HK-2 (cell line): ENCODE data around the gene AGFG2.
A peak's percentile ranks its signal among the peaks of the same experiment; 100 is the strongest.
"Not testable (repeated sequence)": the region's sequence is repeated elsewhere in the genome, so short reads cannot be mapped to it uniquely, and the experiment has no call there.

Source experiments
- DNase-seq: peaks from one replicate; pipeline ENCODE4 v3.0.0-alpha.2; 2018; ENCODE audit not compliant: unreplicated experiment

Gene AGFG2

GRCh38 chr7:100552532-100552931 is 13.5 kb downstream of the AGFG2 start:
- no peak for DNase-seq

- DNase-seq: no peak
Measured at GRCh38 chr7:100553032-100553431, 14.0 kb downstream of the AGFG2 start.

GRCh38 chr7:100555701-100556100 is 16.7 kb downstream of the AGFG2 start:
- DNase-seq: no peak

- DNase-seq: no peak
Measured at GRCh38 chr7:100556541-100556940, 17.5 kb downstream of the AGFG2 start.

- no peak for DNase-seq
Measured at GRCh38 chr7:100559127-100559526, 20.1 kb downstream of the AGFG2 start.

- no peak for DNase-seq
Measured at GRCh38 chr7:100561491-100562194, 22.6 kb downstream of the AGFG2 start.

- no peak for DNase-seq
Measured at GRCh38 chr7:100562195-100563099, 23.4 kb downstream of the AGFG2 start.

GRCh38 chr7:100563100-100563564 is 24.1 kb downstream of the AGFG2 start:
- no peak for DNase-seq

GRCh38 chr7:100563809-100564400 is 24.9 kb downstream of the AGFG2 start:
- peak; percentile 79 for DNase-seq

GRCh38 chr7:100564405-100564804 is 25.4 kb downstream of the AGFG2 start:
- not testable (repeated sequence) for DNase-seq

GRCh38 chr7:100565133-100565571 is 26.1 kb downstream of the AGFG2 start:
- DNase-seq: no peak

- DNase-seq: no peak
Measured at GRCh38 chr7:100566018-100566531, 27.1 kb downstream of the AGFG2 start.

- DNase-seq: no peak
Measured at GRCh38 chr7:100567031-100567730, 28.2 kb downstream of the AGFG2 start.

- no peak for DNase-seq
Measured at GRCh38 chr7:100567751-100568175, 28.8 kb downstream of the AGFG2 start.

- DNase-seq: no peak
Measured at GRCh38 chr7:100568176-100568895, 29.3 kb downstream of the AGFG2 start.

- no peak for DNase-seq
Measured at GRCh38 chr7:100568896-100569844, 30.2 kb downstream of the AGFG2 start.

- DNase-seq: no peak
Measured at GRCh38 chr7:100570954-100571828, 32.2 kb downstream of the AGFG2 start.

GRCh38 chr7:100571829-100572116 is 32.8 kb downstream of the AGFG2 start:
- no peak for DNase-seq
